ENCODE results near the gene ADAMTS9.

DNA sequence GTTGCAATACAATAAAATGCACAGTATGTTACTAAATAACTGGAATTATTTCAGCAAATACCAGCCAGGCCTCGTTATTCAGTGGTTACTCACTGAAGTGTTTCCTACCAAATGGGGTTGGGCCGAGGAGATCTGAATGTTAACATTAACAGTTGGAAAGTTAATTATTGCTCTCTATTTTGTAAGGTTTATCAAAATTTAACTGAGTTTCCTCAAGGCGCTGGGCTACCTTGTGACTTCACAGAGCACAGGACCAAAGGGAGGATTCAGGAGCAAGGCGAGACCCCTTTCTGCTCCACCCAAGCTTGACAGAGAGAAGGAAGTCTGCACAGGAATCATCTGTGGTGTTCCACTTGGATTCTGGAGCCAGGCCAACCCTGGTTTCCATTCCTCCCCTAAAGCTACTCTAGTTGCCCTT lies 21.6 kb downstream of the ADAMTS9 start:
- TF ChIP-seq POLR2A (IDR thresholded peaks at IDR 0.05) (no peak), POLR2AphosphoS5 (IDR thresholded peaks at IDR 0.05) (no peak), EP300 (IDR thresholded peaks at IDR 0.05) (no peak)
- TF ChIP-seq, protein P1, sequence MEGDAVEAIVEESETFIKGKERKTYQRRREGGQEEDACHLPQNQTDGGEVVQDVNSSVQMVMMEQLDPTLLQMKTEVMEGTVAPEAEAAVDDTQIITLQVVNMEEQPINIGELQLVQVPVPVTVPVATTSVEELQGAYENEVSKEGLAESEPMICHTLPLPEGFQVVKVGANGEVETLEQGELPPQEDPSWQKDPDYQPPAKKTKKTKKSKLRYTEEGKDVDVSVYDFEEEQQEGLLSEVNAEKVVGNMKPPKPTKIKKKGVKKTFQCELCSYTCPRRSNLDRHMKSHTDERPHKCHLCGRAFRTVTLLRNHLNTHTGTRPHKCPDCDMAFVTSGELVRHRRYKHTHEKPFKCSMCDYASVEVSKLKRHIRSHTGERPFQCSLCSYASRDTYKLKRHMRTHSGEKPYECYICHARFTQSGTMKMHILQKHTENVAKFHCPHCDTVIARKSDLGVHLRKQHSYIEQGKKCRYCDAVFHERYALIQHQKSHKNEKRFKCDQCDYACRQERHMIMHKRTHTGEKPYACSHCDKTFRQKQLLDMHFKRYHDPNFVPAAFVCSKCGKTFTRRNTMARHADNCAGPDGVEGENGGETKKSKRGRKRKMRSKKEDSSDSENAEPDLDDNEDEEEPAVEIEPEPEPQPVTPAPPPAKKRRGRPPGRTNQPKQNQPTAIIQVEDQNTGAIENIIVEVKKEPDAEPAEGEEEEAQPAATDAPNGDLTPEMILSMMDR (IDR thresholded peaks at IDR 0.05): no peak
